RWPE2 (cell line): ENCODE results near the gene SERPINH1.

Experiments used
- ATAC-seq: fragments of 200-7000 bp; cut with Tn5 transposase; 3 replicates; pipeline ENCODE4 v1.9.1; 2021; ENCODE audit warnings: low read depth
- DNase-seq: peaks from one replicate; pipeline ENCODE4 v3.0.0-alpha.2; 2020; ENCODE audit warnings: low spot score
- H3K27ac ChIP-seq: fragments of 450-650 bp; 2 replicates; pipeline ENCODE4 v1.5.1; 2017; ENCODE audit warnings: mild to moderate bottlenecking; ENCODE audit not compliant: poor library complexity, severe bottlenecking
- H3K27me3 ChIP-seq: fragments of 250-450 bp; sonication (Bioruptor Pico); 2 replicates; pipeline ENCODE4 v1.5.1; 2021; ENCODE audit warnings: mild to moderate bottlenecking, moderate library complexity; ENCODE audit not compliant: insufficient read depth, poor library complexity, severe bottlenecking
- H3K36me3 ChIP-seq: fragments of 250-450 bp; sonication (Bioruptor Pico); 2 replicates; pipeline ENCODE4 v1.5.1; 2020; ENCODE audit warnings: low read depth, mild to moderate bottlenecking, moderate library complexity
- H3K4me1 ChIP-seq: fragments of 250-450 bp; sonication (Bioruptor Pico); 2 replicates; pipeline ENCODE4 v1.5.1; 2021; ENCODE audit warnings: mild to moderate bottlenecking, moderate library complexity; ENCODE audit not compliant: insufficient read depth, poor library complexity, severe bottlenecking
- H3K4me3 ChIP-seq: fragments of 250-450 bp; sonication (Bioruptor Pico); 2 replicates; pipeline ENCODE4 v1.5.1; 2021; ENCODE audit warnings: mild to moderate bottlenecking, moderate library complexity; ENCODE audit not compliant: severe bottlenecking
- H3K9me3 ChIP-seq: fragments of 250-450 bp; sonication (Bioruptor Pico); 2 replicates; pipeline ENCODE4 v1.5.1; 2021; ENCODE audit warnings: mild to moderate bottlenecking, moderate library complexity; ENCODE audit not compliant: severe bottlenecking
- TF ChIP-seq, protein P1 (sequence below): fragments of 450-650 bp; IDR thresholded peaks from one replicate; pipeline ENCODE4 v1.5.1; 2017; ENCODE audit warnings: mild to moderate bottlenecking, moderate library complexity; ENCODE audit not compliant: poor library complexity, severe bottlenecking

SERPINH1 gene

DNA sequence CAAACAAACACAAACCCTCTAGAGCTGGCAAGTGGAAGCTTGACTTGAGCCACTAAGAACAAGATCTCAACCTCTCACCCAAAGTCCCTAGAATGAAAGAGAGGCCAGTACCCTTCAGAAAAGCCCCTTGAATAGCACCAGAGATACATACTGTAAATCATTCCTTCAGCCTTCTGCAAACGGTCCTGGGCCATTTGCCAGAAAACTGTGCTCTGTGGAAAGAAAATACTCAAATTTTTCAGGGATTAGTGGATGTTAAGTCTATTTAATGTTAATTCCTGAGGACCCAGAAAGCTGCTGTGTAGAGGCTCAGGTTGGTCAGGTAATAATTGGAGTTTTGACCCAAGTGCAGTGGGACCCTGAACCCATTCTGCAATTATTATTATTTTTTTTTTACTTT, 16.9 kb downstream of the SERPINH1 start:
- TF ChIP-seq, protein P1, sequence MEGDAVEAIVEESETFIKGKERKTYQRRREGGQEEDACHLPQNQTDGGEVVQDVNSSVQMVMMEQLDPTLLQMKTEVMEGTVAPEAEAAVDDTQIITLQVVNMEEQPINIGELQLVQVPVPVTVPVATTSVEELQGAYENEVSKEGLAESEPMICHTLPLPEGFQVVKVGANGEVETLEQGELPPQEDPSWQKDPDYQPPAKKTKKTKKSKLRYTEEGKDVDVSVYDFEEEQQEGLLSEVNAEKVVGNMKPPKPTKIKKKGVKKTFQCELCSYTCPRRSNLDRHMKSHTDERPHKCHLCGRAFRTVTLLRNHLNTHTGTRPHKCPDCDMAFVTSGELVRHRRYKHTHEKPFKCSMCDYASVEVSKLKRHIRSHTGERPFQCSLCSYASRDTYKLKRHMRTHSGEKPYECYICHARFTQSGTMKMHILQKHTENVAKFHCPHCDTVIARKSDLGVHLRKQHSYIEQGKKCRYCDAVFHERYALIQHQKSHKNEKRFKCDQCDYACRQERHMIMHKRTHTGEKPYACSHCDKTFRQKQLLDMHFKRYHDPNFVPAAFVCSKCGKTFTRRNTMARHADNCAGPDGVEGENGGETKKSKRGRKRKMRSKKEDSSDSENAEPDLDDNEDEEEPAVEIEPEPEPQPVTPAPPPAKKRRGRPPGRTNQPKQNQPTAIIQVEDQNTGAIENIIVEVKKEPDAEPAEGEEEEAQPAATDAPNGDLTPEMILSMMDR = no peak
- Histone ChIP-seq H3K9me3 (no peaks in the 10 kb centered on the region), H3K4me1 (peaks cover 7% of the 10 kb centered on the region), H3K27ac (no peak overlapping the region), H3K4me3 (no peak overlapping the region), H3K36me3 (no peaks in the 10 kb centered on the region), H3K27me3 (no peaks in the 10 kb centered on the region)
- DNase-seq (no peak), ATAC-seq (no peak)

DNA sequence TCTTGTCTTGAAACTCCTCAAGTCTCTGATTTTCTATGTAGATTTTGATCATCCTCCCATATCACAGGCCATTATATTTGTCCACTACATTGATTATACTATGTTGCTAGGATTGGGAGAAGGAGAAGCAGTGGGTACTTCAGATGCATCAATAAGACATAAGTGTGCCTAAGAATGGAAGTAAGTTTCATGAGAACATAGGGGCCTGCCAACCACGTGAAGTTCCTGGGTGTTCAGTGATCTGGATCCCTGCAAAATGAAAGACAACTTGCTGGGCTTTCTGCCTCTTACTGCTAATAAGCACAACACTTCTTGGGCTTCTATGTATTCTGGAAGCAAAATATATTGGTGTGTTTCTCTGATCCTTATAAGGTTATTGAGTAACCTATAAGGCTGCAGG, 17.8 kb downstream of the SERPINH1 start:
- DNase-seq (no peak), ATAC-seq (no peak)
- peaks cover 7% of the 10 kb centered on the region for H3K4me1 ChIP-seq
- H3K27me3 ChIP-seq = no peaks in the 10 kb centered on the region
- TF ChIP-seq, protein P1 = no peak
- H3K4me3 ChIP-seq = no peak overlapping the region
- no peaks in the 10 kb centered on the region for H3K9me3 ChIP-seq
- no peaks in the 10 kb centered on the region for H3K36me3 ChIP-seq
- no peak overlapping the region for H3K27ac ChIP-seq

DNA sequence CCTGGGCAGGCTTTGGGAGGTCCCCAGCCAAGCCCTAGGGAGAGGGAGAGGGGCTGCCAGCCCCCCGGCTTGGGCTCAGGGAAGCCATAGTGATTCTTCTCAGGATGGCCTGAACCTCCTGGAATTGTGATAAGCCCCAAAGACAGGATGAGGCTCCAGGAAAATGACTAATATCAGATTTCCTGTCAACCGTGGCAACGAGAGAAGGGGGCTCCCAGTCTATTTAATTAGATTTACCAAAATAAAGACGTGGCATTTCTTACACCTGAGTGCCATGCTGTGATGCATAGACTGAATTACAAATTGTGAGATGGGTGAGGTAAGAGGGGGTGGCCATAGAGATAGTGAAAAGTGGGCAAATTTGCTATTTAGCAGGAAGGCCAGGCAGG, 20.4 kb downstream of the SERPINH1 start:
- TF ChIP-seq, protein P1 = no peak
- Histone ChIP-seq H3K27me3 (no peaks in the 10 kb centered on the region), H3K36me3 (no peaks in the 10 kb centered on the region), H3K27ac (peak overlapping the region; percentile 33), H3K9me3 (no peaks in the 10 kb centered on the region), H3K4me1 (peaks cover 7% of the 10 kb centered on the region), H3K4me3 (peak overlapping the region; percentile 44)
- no peak; the same call in 2 of the 3 replicates for ATAC-seq
- no peak for DNase-seq

DNA sequence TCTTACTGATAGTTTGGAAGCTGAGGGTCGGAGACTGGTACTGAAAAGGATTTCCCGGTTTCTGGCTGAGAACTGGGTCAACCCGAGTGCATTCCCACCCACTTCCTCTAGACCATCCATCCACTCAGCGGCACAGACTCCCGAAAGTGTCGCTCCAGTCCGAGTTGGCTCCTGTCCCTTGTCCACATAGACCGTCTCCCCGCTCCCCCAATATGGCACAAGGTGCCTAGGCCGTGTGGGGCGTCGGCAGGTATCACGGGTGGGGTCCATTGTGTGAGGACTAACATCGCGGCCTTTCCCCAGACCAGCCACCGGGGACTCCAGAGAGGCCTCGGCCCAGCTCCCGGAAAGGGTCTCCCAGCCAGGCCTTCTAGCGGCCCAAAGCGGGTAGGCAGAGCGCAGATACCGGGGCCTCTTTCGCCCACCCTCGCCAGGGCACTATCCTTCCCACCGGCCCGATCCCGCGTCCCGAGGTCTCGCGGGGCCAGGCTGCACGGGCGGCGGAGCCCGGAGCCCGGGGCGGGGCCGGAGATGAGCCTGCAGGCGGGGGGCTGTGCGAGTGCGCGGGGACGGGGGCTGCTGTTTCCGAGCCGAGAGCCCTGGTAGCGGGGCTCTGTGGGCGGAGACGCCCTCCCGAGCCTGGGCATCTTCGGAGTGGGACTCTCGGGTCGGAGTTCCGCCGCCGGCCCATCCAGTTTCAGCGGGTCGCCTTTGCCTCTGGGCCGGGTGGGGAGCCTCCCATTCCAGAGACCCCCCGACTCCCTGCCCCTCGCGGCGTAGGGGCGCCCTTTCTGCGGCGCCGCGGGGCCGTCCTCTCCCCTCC, 21.1 kb downstream of the SERPINH1 start:
- TF ChIP-seq, protein P1 = no peak
- DNase-seq (no peak), ATAC-seq (peak; percentile 92)
- Histone ChIP-seq H3K4me1 (peaks cover 7% of the 10 kb centered on the region), H3K27ac (peak overlapping the region; percentile 33), H3K27me3 (no peaks in the 10 kb centered on the region), H3K4me3 (peak overlapping the region; percentile 44), H3K9me3 (no peaks in the 10 kb centered on the region), H3K36me3 (no peaks in the 10 kb centered on the region)
